GM19395 (cell line): ENCODE results near the gene TRMT10B.
"Not testable (repeated sequence)": the region's sequence is repeated elsewhere in the genome, so short reads cannot be mapped to it uniquely, and the experiment has no call there.

ENCODE experiments used
- ATAC-seq: cut with Tn5 transposase; IDR thresholded peaks from one replicate; pipeline ENCODE4 v1.9.1; 2021; ENCODE audit warnings: mild to moderate bottlenecking, moderate library complexity; ENCODE audit not compliant: unreplicated experiment

The TRMT10B gene

DNA sequence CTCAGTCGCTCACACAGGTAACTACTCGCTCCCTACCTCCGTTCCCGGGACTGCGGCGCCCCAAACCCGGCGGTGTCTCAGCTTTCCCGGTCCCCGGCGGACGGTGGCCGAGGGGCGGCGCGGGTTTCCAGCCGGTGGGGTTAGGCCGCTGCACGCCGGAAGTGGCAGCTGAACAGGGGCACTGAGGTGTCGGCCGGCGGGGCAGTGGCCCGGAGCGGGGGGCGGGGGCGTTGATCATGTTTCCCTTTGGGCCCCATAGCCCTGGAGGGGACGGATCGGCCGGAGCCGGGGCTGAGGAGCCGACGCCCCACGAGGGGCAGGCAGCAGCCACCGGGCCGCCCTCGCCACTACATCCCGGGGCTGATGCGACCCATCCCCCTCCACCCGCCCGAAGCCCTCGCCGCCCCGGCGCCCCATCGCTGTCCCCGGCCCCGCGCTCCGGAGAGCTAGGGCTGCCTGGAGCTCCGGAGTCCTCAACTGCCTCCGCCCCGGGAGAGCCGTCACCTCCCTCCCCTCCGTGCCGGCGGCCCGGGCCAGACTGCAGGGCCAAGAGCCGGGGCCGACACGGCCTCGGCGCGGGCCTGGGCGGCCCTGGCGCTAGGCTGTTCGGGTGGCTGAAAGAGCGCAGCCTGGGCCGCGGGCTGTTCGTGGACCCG, 47.2 kb downstream of the TRMT10B start, which contains the start of gene DCAF10:
DCAF10 (plus strand) TSS at position 167 of the 656 bp plus-strand sequence; CDS start at position 237, 70 bp downstream.
- ATAC-seq: peak; percentile 71

DNA sequence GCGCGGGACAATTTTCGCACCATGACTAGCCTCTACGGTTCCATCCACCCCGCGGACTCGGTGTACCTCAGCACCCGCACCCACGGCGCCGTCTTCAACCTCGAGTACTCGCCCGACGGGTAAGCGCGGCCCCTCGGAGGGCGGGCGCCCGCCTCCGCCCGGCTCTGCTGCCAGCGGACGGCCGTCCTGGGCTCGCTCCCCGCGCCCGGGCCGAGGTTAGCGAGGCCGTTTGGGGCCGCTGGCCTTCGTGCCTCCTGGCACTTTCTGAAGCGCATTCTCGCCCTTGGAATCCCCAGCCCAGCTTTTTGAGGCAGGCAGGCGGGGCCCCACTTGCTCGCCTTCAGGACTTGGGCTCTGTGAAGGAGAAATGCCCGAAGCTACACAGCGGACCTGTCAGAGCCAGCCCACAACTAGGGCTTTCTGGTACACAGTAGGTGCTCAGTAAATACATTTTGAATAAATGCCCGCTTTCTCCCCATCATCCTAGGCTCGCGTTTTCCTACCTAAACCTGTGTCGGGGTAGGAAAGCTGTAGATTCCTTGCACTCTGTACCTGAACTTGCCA, 47.8 kb downstream of the TRMT10B start:
- ATAC-seq: peak; percentile 53

DNA sequence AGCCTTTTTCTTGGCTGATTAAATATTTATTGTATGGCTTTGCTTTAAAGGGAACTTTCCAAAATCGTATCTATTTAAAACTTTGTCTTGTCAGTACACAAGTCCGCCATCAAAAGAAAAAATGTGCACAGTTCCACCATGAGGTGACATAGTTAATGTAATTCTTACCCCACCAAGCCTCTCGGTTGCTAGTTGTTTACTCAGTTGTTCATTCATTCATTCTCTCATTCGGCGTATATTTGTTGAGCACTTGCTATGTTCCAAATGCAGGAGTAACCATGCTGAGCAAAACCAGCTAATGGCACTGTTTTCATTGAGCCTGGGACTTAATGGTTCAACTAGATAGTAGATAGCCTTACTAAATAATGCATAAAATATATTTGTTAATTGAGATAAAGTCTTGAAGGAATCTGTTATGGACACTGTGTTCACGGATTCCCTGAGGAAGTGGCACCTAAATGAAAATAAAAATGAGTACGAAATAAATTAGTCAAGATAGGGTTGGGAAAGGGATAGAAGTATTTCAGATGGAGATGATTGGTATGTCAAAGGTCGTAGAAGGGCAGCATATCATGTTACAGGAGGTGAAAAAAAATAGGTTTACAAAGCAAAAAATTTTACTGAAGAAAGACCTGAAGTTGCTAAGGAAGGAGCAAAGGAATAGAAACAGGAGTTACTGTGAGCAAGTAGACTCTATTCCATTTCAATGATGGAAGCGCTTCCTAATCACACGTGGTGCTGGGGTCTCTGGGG, 48.5 kb downstream of the TRMT10B start:
- no peak for ATAC-seq

DNA sequence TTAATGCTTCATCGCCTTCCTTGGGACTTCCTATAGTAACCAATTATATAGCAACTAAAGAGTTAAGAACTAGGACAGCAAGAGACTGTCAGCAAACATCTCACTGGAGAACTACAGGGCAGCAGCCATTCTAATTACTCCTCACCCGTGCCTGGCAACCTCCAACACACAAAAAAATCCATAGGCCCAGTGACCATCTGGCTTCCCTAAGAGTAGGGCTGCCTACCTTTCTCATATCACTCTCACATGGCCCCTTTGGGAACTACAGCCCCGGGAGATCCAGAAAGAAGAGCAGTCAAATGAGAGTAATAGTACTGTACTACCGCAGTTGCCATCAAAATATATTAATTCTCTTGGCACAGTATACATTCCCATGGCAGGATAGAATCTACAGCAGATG, 52.7 kb downstream of the TRMT10B start:
- ATAC-seq: no peak

- ATAC-seq: not testable (repeated sequence)
Observed at GRCh38 chr9:37809676-37810075, 56.1 kb downstream of the TRMT10B start.

DNA sequence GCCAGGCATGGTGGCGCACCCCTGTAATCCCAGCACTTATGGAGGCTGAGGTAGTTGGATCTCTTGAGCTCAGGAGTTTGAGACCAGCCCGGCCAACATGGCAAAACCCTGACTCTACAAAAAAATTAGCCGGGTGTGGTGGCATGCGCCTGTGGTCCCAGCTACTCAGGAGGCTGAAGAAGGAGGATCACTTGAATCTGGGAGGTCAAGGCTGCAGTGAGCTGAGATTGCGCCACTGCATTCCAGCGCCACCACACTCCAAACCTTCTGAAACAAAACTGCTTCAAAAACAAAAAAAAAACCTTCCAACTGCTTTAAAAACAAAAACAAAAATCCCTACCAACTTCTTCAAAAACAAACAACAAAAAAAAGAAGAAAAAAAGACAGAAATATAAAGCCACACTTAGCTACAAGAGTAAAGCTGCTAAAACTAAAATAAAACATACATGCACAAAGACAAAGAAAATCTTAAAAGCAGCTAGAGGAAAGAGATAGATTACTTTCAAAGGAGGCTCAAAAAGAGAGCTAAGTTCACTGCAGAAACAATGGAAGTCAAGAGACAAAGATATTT, 58.4 kb downstream of the TRMT10B start:
- no peak for ATAC-seq

DNA sequence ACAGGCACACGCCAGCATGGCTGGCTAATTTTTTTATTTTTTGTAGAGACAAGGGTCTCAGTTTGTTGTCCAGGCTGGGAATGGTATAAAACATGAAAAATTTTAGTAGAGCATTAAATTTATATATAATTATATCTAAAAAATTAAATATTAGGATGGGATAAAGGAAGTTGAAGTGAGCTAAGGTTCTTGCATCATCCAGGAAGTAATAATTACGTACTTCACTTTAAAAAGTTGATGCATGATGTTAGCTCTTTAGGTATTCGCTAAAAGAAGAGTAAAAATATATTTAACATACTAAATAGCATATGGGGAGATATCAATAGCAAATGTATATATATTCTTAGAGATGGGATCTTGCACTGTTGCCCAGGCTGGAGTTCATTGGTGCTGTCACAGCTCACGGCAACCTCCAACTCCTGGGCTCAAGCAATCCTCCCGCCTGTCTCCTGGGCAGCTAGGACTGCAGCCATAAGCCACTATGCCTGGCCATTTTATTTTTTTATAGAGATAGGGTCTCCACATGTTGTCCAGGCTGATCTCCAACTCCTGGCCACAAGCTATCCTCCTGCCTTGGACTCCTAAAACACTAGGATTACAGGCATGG, 59.3 kb downstream of the TRMT10B start:
- no peak for ATAC-seq

- ATAC-seq: no peak
Observed at GRCh38 chr9:37818849-37819248, 65.2 kb downstream of the TRMT10B start.

GRCh38 chr9:37820142-37820541, 66.5 kb downstream of the TRMT10B start:
- no peak for ATAC-seq

DNA sequence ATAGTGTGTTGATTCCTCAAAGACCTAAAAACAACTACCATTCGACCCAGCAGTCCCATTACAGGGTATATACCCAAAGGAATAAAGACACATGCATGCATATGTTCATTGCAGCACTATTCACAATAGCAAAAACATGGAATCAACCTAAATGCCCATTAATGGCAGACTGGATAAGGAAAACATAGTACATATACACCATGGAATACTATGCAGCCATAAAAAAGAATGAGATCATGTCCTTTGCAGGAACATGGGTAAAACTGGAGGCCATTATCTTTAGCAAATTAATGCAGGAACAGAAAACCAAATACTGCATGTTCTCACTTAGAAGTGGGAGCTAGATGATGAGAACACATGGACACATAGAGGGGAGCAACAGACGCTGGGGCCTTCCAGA, 71.6 kb downstream of the TRMT10B start:
- ATAC-seq: not testable (repeated sequence)

DNA sequence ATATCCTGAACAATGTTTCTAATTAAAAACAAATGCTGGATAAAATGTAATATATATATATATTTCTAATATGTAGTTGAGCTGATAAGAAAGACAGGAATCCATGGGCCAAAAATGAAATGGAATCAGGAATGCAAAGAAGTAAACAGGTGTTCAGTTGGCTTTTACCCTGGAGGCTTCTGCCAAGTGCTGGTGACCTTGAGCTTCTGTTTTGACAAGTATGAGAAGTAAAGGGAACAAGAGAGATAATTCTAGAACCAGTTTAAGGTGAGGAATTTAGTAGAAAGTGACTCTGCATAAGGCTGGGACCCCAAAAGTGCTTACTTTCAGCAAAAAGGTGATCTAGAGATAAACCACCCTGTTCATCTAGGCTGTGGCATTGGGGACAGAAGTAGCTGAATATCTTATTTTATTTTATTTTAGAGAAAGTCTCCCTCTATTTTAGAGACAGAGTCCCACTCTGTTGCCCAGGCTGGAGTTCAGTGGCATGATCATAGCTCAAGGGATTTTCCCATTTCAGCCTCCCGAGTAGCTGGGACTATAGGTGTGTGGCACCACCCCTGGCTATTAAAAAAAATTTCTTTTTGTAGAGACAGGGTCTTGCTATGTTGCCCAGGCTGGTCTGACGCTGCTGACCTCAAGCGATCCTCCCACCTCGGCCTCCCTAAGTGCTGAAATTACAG, 74.0 kb downstream of the TRMT10B start:
- no peak for ATAC-seq
